Measurements from ENCODE around the gene DIP2C.
"Not testable (repeated sequence)": the region's sequence is repeated elsewhere in the genome, so short reads cannot be mapped to it uniquely, and the experiment has no call there.

Gene DIP2C

GRCh38 chr10:278707-279106 is 410.8 kb downstream of the DIP2C start:
- DNase-seq (ENCODE audit: low read depth, low spot score), result no peak

GRCh38 chr10:277963-278362 is 411.5 kb downstream of the DIP2C start:
- DNase-seq (ENCODE audit: low read depth, low spot score), result no peak

- no peak for DNase-seq (ENCODE audit: low read depth, low spot score)
Measured at GRCh38 chr10:275680-276079, 413.8 kb downstream of the DIP2C start.

- no peak for DNase-seq (ENCODE audit: low read depth, low spot score)
Measured at GRCh38 chr10:274866-275265, 414.6 kb downstream of the DIP2C start.

- DNase-seq (ENCODE audit: low read depth, low spot score), result no peak
Measured at GRCh38 chr10:273088-273487, 416.4 kb downstream of the DIP2C start.

DNA sequence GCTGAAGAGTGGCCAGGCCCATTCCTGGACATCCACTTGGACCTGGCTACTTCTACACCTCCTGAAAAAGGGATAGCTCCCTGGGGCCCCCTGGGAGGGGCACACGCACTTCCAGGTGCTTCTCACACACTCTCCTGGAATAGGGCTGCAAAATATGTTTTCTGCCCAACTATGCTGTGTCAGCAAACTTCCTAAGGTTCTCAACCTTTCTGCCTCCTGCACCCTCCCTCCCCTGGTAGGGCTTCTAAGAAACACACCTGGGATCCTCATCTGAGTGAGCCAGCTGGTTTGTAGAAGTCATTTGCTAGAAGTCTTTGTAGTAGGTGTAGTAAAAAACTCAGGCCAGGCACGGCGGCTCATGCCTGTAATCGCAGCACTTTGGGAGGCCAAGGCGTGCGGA is 417.7 kb downstream of the DIP2C start:
- no peak for DNase-seq (ENCODE audit: low read depth, low spot score)

DNA sequence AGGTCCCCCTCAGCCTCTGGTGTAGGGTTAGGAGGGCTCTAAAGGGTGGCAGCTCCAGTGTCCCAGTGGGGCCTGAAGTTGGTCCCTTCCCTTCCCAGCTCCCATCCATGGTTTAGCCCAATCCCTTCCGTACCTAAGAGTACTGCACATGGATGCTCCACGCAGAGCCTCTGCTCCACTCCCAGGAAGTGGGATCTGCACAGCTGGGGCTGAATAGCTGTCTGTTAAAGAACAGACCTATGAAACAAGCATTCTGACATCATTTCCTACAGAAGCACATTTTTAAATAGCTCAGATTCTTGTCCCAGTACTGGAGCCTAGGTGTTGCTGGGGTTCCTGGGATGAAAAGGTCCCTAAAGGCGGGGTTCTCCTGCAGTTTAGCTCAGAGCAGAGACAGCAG is 418.3 kb downstream of the DIP2C start:
- DNase-seq (ENCODE audit: low read depth, low spot score), result no peak

DNA sequence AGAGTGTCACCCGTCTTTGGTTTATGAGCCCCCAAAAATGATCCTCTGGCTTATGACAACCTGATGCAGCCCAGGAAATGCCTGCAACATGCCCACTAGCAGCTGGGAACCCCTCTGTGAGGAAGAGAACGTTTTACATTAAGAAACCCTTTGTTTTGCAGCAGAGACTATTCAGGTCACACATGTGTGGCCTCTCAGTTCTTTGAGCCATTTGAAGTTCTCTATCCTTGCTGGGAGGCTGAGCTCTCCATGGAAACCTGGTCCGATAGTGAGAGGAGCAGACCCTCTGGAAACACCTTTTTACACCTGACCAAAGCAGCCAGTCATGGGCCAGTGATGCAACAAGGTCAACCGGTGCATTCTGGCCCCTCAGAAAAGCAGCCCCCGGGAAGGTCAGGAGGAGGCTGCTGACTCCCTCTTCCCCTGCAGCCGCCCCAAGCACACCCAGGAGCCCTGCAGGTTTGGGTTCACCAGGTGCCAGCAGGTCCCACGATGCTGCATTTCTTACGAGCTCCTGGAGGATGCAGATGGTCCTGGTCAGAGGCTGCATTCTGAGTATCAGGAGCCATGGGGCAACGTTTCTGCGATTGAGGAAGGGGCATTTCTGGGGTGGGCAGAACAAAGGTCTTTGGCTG is 419.9 kb downstream of the DIP2C start:
- DNase-seq (ENCODE audit: low read depth, low spot score), result no peak

DNA sequence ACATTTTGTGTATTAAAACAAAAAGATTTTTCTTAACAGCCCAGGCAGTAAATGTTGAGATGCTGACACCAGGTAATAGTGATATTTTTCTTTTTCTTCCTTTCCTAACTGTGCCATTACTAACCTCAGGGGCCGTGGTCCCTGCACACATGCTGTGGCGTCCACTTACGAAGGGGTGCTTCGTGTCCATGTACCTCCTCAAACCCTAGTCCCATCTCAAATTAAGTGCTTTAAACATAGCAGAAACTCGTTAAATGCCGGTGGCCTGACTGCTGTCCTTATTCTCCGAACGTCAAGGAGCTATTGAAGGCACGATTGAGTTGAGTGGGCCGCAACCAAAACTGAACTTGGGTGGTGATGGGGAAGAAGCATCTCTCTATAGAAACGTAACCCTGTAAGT is 421.8 kb downstream of the DIP2C start:
- no peak for DNase-seq (ENCODE audit: low read depth, low spot score)

GRCh38 chr10:266974-267425 is 422.5 kb downstream of the DIP2C start:
- DNase-seq (ENCODE audit: low read depth, low spot score), result no peak

GRCh38 chr10:265816-266588 is 423.5 kb downstream of the DIP2C start:
- not testable (repeated sequence) for DNase-seq (ENCODE audit: low read depth, low spot score)

DNA sequence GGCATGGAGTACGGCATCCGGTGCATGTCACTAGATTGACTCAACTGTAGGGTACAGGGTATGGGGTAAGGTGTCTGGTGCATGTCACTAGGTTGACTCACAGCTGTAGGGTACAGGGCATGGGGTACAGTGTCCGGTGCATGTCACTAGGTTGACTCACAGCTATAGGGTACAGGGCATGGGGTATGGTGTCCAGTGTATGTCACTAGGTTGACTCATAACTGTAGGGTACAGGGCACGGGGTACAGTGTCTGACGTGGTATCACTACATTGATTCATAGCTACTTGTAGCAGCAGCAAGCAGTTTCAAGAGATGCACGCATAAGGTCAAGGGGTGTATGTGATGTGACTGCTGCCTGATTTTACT is 424.4 kb downstream of the DIP2C start:
- DNase-seq (ENCODE audit: low read depth, low spot score), result not testable (repeated sequence)

- not testable (repeated sequence) for DNase-seq (ENCODE audit: low read depth, low spot score)
Measured at GRCh38 chr10:264160-265073, 425.1 kb downstream of the DIP2C start.

DNA sequence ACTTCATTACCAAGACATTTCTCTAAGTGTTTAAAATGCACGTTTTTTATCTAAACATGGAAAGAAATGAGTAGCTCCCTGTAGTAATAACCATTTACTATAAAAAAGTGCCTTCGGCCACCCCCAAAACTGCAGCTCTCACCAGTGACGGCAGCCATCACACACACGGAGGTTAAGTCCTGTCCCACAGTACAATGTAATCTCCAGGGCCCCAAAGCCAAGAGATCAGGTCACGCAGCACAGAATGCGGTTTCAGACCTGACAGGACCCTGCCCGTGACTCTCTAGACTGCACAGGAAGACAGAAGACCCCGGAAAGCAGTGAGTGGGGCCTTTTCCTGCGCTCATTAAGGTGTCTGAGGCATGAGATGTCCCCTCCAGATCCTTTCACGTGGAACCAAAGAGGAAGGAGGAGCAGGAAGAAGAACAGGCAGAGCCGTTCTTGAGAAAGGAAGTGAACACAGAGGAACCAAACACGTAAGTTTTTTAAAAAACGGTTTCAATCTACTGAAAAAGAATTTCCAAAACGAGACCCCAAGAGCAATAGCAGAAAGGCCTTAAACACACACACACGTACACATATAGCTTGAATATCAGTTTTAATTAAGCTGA is 428.5 kb downstream of the DIP2C start:
- no peak for DNase-seq (ENCODE audit: low read depth, low spot score)

GRCh38 chr10:251982-252582 is 437.4 kb downstream of the DIP2C start:
- DNase-seq (ENCODE audit: low read depth, low spot score), result no peak

DNA sequence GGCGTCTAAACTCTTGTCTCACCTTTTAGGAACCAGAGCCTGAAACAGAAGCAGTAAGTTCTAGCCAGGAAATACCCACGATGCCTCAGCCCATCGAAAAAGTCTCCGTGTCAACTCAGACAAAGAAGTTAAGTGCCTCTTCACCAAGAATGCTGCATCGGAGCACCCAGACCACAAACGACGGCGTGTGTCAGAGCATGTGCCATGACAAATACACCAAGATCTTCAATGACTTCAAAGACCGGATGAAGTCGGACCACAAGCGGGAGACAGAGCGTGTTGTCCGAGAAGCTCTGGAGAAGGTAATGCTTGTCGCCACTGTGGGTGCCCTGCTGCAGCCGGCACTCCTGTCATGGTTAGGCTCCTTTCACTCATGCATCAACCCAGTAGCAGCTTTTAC is 441.2 kb downstream of the DIP2C start:
- no peak for DNase-seq (ENCODE audit: low read depth, low spot score)

GRCh38 chr10:247480-247879 is 442.0 kb downstream of the DIP2C start:
- DNase-seq (ENCODE audit: low read depth, low spot score), result no peak

DNA sequence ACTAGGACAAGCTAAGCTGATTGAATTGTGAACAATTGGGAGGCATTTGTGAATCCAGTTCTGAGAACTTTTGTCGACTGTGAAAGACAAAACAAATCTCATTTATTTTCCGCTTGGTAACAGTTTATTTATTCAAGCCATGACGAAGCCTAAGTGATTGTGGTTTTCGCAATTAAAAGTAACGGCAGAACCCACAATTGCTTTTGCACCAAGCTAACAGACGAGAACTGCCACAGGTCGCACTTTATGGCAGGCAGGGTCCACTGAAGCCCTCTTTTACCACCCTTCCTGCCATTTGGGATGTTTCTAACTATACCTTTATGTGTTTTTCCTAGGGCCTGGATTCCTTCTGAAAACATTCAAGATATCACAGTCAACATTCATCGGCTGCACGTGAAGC is 443.0 kb downstream of the DIP2C start:
- no peak for DNase-seq (ENCODE audit: low read depth, low spot score)

DNA sequence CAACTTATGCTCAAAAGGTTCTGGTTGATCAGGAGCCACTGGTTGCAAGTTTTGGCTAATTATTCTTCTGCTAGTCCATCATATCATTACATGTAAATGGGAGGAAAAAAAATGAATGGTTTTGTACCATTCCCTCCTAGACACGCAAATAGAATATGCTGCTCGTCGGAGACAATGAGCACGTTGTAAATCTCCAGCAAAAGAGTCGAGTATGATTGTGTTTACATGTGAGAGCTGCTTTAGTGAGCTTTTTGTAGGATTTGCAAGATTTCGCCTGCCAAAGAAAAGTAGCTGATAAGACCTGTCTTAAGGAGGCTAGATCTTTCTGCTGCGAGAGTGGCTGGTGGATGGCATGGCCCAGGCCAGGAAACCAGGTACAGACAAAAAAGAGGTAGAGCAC is 445.2 kb downstream of the DIP2C start:
- no peak for DNase-seq (ENCODE audit: low read depth, low spot score)

DNA sequence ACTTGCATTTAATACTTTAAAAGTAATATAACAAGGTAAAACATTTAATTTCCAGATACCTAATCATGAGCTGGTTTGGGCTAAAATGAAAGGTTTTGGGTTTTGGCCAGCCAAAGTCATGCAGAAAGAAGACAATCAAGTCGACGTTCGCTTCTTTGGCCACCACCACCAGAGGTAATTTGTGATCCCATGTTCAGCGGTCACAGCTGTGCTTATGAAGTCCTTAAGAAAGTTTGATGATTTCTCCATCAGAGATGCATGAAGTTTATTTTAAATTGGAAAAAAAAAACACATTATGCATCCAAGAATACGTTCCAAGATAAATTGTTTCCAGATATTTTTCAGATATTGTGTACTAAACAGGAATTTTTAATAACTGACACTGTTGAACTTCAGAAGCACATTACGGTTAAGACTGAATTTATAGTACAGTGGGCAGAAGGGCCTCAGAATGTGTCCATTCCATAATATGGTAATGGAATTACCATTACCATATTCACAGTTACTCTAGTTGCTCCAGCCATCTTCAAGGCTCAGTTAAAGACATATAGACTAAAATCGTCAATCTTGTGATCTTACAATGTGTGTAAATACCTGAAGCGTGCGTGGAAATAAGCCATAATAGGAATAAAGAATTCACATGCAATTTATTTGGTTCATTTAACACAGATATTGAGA is 447.4 kb downstream of the DIP2C start:
- no peak for DNase-seq (ENCODE audit: low read depth, low spot score)

- DNase-seq (ENCODE audit: low read depth, low spot score), result no peak
Measured at GRCh38 chr10:241451-241850, 448.0 kb downstream of the DIP2C start.
